Measurements from ENCODE around the gene TAL2.

- TF ChIP-seq CTCF (IDR thresholded peaks at IDR 0.05; ENCODE audit: borderline replicate concordance, extremely low read depth, low read length, poor library complexity, severe bottlenecking) = no peak
- no peak for TF ChIP-seq EZH2 (IDR thresholded peaks at IDR 0.05; ENCODE audit: borderline replicate concordance, low read depth, low read length, severe bottlenecking)
Measured at GRCh38 chr9:105696219-105696793, 34.0 kb downstream of the TAL2 start.
